T-helper 9 cell (primary cell): Measurements from ENCODE around the gene UPF2.

ENCODE experiments used
- DNase-seq: peaks from one replicate; pipeline ENCODE4 v3.0.0-alpha.2; 2020

The UPF2 gene

DNA sequence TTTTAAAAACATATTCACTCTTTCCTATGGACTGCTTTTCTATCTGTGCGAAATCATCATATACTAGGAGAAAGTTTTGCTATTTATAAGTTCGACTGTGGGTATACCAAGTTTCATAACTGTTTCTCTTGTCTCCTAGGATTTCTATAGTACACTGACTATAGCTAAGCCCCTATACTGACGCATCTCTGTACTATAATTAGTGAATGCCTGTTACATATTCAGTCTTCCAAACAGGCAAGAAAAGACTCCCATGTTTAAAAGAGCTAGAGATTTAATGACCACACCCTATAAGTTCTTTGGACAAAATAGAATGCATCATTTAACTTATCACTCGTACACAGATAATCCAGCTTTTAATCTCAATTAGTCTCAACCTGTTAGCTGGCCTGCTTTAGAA is 80.8 kb downstream of the UPF2 start:
- DNase-seq: no peak

DNA sequence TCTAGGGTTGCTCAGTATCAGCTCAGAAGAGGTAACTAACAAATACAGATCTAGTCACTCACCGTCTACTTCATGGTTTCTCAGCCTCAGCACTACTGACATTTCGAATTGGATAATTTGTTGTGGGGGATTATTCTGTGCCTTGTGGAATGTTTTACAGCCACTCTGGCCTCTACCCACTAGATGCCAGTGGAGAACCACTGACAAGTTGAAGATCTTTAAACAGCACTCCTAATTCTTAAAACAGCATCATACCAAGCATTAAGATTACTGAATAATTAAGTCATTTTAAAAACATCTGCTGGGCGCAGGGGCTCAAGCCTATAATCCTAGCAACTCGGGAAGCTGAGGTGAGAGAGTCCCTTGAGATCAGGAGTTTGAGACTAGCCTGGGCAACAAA is 82.6 kb downstream of the UPF2 start:
- no peak for DNase-seq

DNA sequence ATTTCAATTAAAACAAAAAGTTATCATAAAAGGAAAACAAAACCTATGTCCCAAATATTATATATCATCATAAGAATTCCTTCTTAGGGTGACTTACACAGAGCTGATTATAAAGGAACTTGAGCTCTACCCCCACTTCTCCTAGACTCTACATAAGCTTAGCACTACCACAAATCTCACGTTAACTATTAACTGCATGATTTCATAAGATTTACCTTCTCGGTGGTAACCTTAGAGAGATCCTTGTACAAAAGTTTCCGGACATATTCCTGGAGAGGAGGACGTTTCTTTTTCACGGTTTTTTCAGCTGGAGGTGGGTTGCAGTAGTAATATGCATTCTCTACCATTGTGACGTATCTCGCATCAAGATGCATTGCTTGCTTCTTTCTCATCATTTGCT is 83.7 kb downstream of the UPF2 start:
- DNase-seq: no peak

DNA sequence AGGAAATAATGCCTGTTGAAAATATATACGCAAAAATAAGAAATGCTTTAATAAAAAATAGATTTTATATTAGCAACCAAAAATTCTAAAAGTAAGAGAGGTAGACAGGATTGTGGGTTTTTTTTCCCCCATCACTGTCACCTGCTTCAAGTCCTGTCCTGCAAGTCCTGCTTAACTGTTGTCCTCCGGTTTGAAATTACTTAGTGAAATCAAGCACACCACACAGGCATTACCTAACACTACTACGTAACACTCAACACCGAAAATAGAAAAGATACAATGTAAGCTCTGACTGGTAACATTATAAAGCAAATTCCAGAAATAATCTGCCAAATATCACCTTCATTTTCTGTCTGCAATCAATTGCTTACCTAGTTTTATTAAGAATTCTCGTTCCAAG is 90.9 kb downstream of the UPF2 start:
- DNase-seq: no peak

DNA sequence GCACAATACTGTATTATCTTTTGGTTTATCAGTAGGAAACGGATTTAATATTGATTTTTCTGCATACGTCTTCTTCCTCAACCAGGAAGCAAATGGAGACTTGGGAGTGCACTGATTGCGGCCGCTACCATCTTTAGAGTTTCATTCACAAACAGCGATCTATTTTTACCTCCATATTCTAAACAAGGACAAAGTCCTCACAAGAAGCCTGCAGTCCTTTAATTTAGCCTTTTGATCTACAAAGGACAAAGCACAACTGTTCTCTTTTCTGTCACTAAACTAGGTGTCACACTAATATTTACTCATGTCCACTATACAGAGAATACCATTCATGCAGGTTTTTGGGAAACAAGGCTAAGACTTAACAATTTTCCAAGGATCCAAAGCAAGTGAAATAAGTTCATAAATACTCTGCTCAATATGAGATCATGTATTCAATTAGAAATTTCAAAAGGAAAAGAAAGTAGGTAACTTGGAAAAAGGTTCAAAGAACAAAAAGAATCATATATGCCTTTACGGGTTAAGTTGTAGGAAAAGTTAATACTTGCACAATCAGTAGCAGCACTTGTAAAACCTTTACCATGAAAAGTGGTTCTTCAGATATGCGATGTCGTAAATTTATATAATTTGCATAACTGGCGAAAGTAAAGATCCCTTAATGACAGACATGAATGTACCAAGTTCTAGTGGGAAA is 92.1 kb downstream of the UPF2 start:
- DNase-seq: no peak

DNA sequence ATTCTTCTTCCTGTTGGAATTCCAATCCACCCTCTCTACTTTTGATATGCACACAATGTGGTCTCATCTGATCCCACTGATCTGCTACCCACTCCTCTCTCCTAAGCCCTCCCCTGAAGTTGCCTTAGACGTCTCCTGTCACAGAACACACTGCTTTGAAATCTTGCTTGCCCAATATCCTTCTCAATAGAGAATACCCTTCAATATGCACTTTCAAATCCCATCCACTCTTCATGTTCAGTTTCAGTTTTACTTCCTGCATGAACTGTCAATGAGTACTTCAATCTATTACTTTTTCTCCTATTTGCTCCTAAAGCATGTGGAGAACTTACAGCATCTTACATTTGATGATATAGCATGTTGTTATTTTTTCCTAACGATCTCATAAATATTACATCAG is 93.5 kb downstream of the UPF2 start:
- DNase-seq: no peak

DNA sequence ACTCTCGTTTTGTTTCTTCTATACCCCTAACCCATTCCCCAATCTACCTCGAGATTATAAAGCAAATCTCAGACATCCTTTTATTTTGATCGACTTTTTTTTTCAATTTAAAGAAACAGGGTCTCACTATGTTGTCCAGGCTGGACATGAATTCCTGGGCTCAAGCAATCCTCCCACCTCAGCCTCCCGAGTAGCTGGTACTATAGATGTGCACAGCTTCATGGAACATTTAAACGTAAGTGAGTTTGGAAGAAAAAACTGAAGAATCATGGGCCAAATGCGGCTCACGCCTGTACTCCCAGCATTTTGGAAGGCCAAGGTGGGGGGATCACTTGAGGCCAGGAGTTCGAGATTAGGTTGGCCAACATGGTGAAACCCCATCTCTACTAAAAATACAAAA is 96.0 kb downstream of the UPF2 start:
- no peak for DNase-seq

GRCh38 chr10:11936389-11937152 is 106.0 kb downstream of the UPF2 start:
- no peak for DNase-seq

DNA sequence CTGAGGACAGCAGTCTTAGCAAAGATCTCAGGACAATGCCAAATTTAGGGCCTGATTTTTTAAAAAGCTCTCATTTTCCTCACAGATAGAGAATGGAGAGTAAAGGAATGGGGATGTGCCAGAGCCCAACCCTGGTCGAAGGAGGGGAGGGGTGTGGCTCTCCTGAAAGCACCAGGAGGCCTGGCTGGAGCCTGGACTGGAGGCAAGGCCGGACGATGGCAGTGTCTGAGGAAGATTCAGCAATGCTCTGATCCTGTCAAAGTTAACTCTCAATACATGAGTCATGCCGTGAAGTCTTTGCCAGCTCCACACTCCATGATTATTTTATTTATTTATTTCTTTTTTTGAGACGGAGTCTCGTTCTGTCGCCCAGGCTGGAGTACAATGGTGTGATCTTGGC is 108.3 kb downstream of the UPF2 start:
- DNase-seq: no peak

DNA sequence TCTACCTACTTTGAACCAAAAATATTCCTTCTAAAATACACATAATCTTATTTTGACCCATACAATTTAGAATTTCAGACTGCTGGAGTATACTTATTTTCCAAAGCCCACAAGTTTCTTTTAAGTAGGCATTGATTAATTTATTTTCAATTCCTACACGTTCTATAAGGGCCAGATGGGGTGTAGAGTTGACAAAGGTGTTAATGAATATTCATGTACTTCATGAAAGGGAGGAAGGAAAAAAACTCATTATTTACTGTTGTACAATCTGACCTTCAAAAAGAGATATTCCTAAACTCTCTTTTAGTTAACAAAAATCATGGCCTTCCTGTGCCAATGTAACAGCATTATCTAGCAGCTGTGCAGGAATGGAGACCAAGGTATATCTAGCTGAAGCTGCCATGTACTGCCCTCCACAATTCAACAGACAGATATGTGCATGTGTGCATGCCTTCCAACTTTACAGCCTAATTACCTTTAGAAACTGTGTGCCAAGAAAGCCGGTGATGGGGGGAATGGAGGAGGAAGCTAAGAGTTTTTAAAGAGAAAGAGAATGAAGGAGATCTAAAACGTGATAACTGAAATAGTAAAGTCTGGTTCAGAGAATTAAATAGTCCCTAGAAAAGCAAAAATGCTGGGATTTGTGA is 108.9 kb downstream of the UPF2 start:
- DNase-seq: no peak

DNA sequence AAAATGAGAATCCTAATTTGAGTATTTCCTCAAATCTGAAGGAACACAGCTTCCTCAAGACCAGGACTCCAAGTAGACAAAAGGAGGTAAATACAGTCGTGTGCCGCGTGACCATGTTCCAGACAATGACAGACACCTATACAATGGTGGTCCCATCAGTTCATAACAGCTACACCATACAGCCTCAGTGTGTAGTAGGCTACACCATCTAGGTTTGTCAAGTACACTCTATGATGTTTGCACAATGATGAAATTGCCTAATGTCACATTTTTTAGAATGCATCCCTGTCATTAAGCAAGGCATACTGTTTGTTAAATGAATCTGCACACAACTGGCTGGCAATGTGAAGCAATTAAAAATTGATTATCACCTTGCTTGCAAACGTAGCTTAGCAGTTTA is 111.6 kb downstream of the UPF2 start:
- DNase-seq: no peak

- DNase-seq: no peak
Observed at GRCh38 chr10:11930312-11930978, 112.2 kb downstream of the UPF2 start.

- DNase-seq: no peak
Observed at GRCh38 chr10:11927746-11928145, 114.9 kb downstream of the UPF2 start.

DNA sequence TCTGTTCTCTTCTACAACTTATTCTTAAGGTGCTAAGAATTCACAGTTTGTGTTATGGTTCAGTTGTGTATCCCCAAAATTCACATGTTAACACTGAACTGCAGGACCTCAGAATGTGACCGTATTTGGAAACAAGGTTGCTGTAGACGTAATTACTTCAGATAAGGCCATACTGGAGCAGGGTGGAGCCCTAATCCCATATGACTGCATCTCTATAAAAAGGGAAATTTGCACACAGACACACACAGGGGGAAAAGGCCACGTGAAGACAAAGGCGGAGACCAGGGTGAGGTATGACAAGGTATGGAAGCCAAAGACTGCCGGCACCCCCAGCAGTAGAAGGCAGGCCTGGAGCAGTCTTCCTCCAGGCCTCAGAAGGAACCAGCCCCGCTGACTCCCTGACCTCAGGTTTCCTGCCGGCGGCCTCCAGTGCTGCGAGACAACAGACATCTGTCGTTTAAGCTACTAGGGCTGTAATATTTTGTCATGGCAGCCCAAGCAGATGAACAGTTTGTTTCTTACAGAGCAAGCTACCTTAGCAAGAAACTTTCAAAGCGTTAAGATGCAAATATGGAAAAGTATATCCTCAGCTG is 120.7 kb downstream of the UPF2 start:
- no peak for DNase-seq

DNA sequence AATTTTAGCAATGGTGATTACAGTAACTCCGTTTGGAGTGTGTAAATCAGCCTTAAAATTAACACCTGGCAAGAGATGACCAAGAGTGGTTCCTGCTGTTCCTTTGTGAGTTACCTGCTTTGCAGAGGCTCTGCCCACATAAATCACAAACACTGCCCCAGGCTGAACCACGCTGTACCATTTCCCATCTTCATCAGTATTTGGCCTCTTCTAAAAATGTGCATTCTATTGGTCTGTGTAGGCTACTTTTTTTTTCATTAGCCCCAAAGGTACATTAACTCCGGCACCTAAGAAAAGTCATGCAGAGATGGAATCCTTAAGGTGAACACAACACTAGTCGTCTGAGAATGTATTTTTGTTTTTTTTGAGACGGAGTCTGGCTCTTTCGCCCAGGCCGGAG is 123.3 kb downstream of the UPF2 start:
- DNase-seq: no peak

- no peak for DNase-seq
Observed at GRCh38 chr10:11918384-11918783, 124.2 kb downstream of the UPF2 start.

- DNase-seq: no peak
Observed at GRCh38 chr10:11913079-11913641, 129.4 kb downstream of the UPF2 start.

DNA sequence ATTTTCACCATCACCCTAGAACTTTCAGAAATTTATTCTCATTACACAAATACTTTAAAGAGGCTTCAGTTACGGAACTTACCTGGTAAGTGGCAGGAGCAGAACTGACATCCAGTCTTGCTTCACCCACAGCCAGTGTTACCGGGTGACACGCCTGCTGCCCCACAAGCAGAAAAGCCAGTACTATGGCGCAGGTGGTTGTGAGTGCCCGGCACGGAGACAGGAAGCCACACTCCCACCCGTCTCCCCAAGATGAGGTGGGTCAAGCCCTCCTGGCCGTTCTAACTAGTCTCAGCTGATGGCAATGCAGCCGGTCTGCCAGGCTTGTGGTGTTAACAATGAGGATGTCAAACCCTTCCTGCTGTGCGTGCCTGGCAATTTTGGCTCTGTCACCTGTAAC is 132.5 kb downstream of the UPF2 start:
- DNase-seq: no peak

GRCh38 chr10:11909618-11910017 is 133.0 kb downstream of the UPF2 start:
- no peak for DNase-seq

- no peak for DNase-seq
Observed at GRCh38 chr10:11908991-11909390, 133.6 kb downstream of the UPF2 start.

GRCh38 chr10:11908536-11908935 is 134.1 kb downstream of the UPF2 start:
- no peak for DNase-seq

- no peak for DNase-seq
Observed at GRCh38 chr10:11907914-11908313, 134.7 kb downstream of the UPF2 start.

- DNase-seq: no peak
Observed at GRCh38 chr10:11906714-11907113, 135.9 kb downstream of the UPF2 start.
